Astrocyte (in vitro differentiated cells and primary cell): ENCODE results near the gene CPA2. TPM values are rescaled to one million over a fixed set of nuclear protein-coding genes. Genes with fewer than 3 reads are reported as not detected.

Experiments
- DNase-seq: peaks from one replicate; pipeline ENCODE4 v3.0.0-alpha.2; 2010; ENCODE audit warnings: low read depth
- FAIRE-seq: peaks from 2 replicates; lab custom pipeline; 2011; peaks lifted over from hg19 to GRCh38; lab: Jason Lieb, UNC
- H2AFZ ChIP-seq: 2 replicates; pipeline ENCODE4 v1.6.0; 2012; ENCODE audit warnings: low read depth, low read length, inconsistent platforms
- H3K27ac ChIP-seq: 2 replicates; pipeline ENCODE4 v1.5.1; 2011; ENCODE audit warnings: low read depth, low read length, inconsistent platforms
- H3K27me3 ChIP-seq: 2 replicates; pipeline ENCODE4 v1.6.0; 2011; ENCODE audit warnings: low read length, inconsistent platforms; ENCODE audit not compliant: insufficient read depth
- H3K36me3 ChIP-seq: 2 replicates; pipeline ENCODE4 v1.5.1; 2011; ENCODE audit warnings: low read length, inconsistent platforms; ENCODE audit not compliant: insufficient read depth
- H3K4me1 ChIP-seq: 2 replicates; pipeline ENCODE4 v1.5.1; 2011; ENCODE audit warnings: low read length, inconsistent platforms; ENCODE audit not compliant: insufficient read depth
- H3K4me2 ChIP-seq: 2 replicates; pipeline ENCODE4 v1.6.0; 2012; ENCODE audit warnings: low read length, inconsistent platforms
- H3K4me3 ChIP-seq: 2 replicates; pipeline ENCODE4 v1.5.1; 2011; ENCODE audit warnings: low read depth, mild to moderate bottlenecking, low read length, inconsistent platforms; ENCODE audit not compliant: insufficient read depth
- H3K79me2 ChIP-seq: 2 replicates; pipeline ENCODE4 v1.6.0; 2012; ENCODE audit warnings: mild to moderate bottlenecking, low read length, inconsistent platforms; ENCODE audit not compliant: insufficient read depth
- H3K9ac ChIP-seq: 2 replicates; pipeline ENCODE4 v1.6.0; 2012; ENCODE audit warnings: mild to moderate bottlenecking, low read length, inconsistent platforms
- H3K9me3 ChIP-seq: 2 replicates; pipeline ENCODE4 v1.5.1; 2012; ENCODE audit warnings: low read depth, mild to moderate bottlenecking, low read length, inconsistent platforms; ENCODE audit not compliant: insufficient read depth
- H4K20me1 ChIP-seq: 2 replicates; pipeline ENCODE4 v1.6.0; 2012; ENCODE audit warnings: low read length, inconsistent platforms; ENCODE audit not compliant: insufficient read depth
- H3K27ac Mint-ChIP-seq: one replicate; pipeline ENCODE4 v1.8.0; 2021; ENCODE audit warnings: mild to moderate bottlenecking, mixed read lengths; ENCODE audit not compliant: unreplicated experiment
- H3K27me3 Mint-ChIP-seq: one replicate; pipeline ENCODE4 v1.8.0; 2021; ENCODE audit warnings: low read depth, mixed read lengths; ENCODE audit not compliant: unreplicated experiment
- H3K36me3 Mint-ChIP-seq: one replicate; pipeline ENCODE4 v1.8.0; 2021; ENCODE audit warnings: low read depth, mixed read lengths; ENCODE audit not compliant: unreplicated experiment
- H3K4me1 Mint-ChIP-seq: one replicate; pipeline ENCODE4 v1.8.0; 2021; ENCODE audit warnings: low read depth, mixed read lengths; ENCODE audit not compliant: unreplicated experiment
- H3K4me3 Mint-ChIP-seq: one replicate; pipeline ENCODE4 v1.8.0; 2021; ENCODE audit warnings: mild to moderate bottlenecking, moderate library complexity, mixed read lengths; ENCODE audit not compliant: unreplicated experiment
- H3K9me3 Mint-ChIP-seq: one replicate; pipeline ENCODE4 v1.8.0; 2021; ENCODE audit warnings: mild to moderate bottlenecking, mixed read lengths; ENCODE audit not compliant: unreplicated experiment
- EZH2 ChIP-seq: IDR thresholded peaks from 2 replicates; pipeline ENCODE4 v1.6.1; 2012; ENCODE audit warnings: mild to moderate bottlenecking, low read length, inconsistent platforms; ENCODE audit not compliant: insufficient read depth
- total RNA-seq: library from RNA; stranded (reverse); gene quantifications from 2 replicates; pipeline ENCODE4 v1.2.1, GENCODE V29; 2021
- TF ChIP-seq, protein P1 (sequence below): IDR thresholded peaks from 2 replicates; pipeline ENCODE4 v1.5.1; 2011; ENCODE audit warnings: low read depth, mild to moderate bottlenecking, inconsistent platforms, low read length, moderate library complexity; ENCODE audit not compliant: insufficient read depth

The CPA2 gene
- total RNA-seq, 1 donor from 2014 or later: not detected

DNA sequence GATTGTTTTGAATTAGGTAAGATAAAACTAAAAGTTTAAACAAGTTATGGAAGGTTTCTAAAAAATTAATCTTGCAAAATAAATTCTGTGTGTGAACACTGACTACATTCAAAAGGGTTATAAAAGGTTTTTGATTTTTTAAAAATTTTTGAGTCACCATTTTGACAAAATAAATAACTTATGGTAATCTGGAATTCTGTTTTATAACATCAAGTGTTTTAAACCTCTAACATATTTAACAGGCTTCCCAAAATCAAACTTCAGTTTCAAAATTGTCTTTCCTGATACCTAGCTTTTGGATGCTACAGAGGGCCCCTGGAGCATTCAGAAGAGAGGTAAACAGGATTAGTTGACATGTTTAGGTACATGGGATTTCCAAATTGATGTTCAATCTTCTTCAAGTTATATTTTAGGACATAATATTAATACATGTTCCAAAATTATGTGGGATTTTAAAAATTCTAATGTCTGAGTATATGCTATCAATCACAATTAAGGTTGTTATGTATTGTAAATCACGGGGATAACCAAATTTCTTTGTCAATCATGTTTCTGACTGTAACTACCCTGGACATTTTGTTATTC, 8.1 kb upstream of the CPA2 start:
- Mint-ChIP-seq H3K4me1 (no peaks in the 10 kb centered on the region), H3K4me3 (no peak overlapping the region), H3K27me3 (peaks cover 2% of the 10 kb centered on the region), H3K27ac (no peak overlapping the region), H3K36me3 (peaks cover 2% of the 10 kb centered on the region), H3K9me3 (peaks cover 19% of the 10 kb centered on the region)
- Histone ChIP-seq H3K9me3 (peaks cover 12% of the 10 kb centered on the region), H3K4me1 (no peaks in the 10 kb centered on the region), H3K4me2 (no peak overlapping the region), H3K4me3 (no peak overlapping the region), H2AFZ (no peak overlapping the region), H3K27ac (no peak overlapping the region), H3K9ac (no peak overlapping the region), H3K79me2 (no peaks in the 10 kb centered on the region), H3K27me3 (no peaks in the 10 kb centered on the region), H4K20me1 (no peaks in the 10 kb centered on the region), H3K36me3 (no peaks in the 10 kb centered on the region)
- DNase-seq (no peak), FAIRE-seq (no peak)
- TF ChIP-seq EZH2: no peak
- TF ChIP-seq, protein P1, sequence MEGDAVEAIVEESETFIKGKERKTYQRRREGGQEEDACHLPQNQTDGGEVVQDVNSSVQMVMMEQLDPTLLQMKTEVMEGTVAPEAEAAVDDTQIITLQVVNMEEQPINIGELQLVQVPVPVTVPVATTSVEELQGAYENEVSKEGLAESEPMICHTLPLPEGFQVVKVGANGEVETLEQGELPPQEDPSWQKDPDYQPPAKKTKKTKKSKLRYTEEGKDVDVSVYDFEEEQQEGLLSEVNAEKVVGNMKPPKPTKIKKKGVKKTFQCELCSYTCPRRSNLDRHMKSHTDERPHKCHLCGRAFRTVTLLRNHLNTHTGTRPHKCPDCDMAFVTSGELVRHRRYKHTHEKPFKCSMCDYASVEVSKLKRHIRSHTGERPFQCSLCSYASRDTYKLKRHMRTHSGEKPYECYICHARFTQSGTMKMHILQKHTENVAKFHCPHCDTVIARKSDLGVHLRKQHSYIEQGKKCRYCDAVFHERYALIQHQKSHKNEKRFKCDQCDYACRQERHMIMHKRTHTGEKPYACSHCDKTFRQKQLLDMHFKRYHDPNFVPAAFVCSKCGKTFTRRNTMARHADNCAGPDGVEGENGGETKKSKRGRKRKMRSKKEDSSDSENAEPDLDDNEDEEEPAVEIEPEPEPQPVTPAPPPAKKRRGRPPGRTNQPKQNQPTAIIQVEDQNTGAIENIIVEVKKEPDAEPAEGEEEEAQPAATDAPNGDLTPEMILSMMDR: no peak

DNA sequence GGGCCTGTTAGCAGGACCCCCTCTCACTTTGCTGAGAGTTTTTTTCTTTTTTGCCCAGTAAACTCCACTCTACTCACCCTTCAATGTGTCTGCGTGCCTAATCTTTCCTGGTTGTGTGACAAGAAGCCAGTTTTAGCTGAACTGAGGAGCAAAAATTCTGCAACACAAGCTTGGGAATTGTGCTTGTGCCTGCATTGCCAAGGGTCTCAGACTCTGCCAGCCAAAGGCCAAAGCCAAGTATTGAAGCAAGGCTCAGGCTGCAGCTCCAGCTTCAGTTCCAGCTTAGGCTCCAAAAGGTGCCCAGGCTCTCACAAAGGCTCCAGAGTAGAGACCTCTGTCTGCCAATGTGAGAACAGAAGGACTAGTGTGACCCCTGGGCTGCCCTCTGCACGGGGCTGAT, 4.2 kb upstream of the CPA2 start:
- Histone ChIP-seq H3K27me3 (no peaks in the 10 kb centered on the region), H4K20me1 (no peaks in the 10 kb centered on the region), H3K4me3 (no peak overlapping the region), H2AFZ (no peak overlapping the region), H3K27ac (no peak overlapping the region), H3K9ac (no peak overlapping the region), H3K4me2 (no peak overlapping the region), H3K9me3 (peaks cover 10% of the 10 kb centered on the region), H3K4me1 (no peaks in the 10 kb centered on the region), H3K79me2 (no peaks in the 10 kb centered on the region), H3K36me3 (no peaks in the 10 kb centered on the region)
- peaks cover 8% of the 10 kb centered on the region for H3K9me3 Mint-ChIP-seq
- DNase-seq: no peak
- no peak overlapping the region for H3K4me3 Mint-ChIP-seq
- no peak for FAIRE-seq
- H3K36me3 Mint-ChIP-seq: peaks cover 2% of the 10 kb centered on the region
- peaks cover 3% of the 10 kb centered on the region for H3K4me1 Mint-ChIP-seq
- TF ChIP-seq, protein P1: no peak
- no peaks in the 10 kb centered on the region for H3K27me3 Mint-ChIP-seq
- H3K27ac Mint-ChIP-seq: no peak overlapping the region

DNA sequence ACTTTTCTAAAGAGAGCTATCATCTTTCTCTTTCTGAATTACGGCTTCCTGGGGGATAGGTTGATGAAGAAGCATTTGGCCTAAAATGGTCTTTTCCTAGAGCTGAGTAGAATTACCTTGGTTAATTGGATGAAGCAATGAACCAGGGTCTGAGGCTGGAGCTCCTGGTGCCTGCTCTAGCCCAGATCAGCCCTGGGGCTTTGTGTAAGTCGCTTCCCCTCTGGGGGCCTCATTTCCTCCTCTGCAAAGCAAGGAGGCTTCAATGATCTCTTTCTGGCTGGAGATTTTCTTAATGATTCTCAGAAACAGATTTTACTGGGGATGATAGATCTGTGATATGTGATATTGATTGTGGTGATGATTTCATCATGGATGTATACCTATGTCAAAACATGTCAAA, 3.5 kb upstream of the CPA2 start:
- H3K36me3 Mint-ChIP-seq: peaks cover 2% of the 10 kb centered on the region
- DNase-seq (no peak), FAIRE-seq (no peak)
- Histone ChIP-seq H3K79me2 (no peaks in the 10 kb centered on the region), H2AFZ (no peak overlapping the region), H3K4me1 (no peaks in the 10 kb centered on the region), H3K9ac (no peak overlapping the region), H3K27ac (no peak overlapping the region), H3K4me2 (no peak overlapping the region), H3K9me3 (peaks cover 8% of the 10 kb centered on the region), H4K20me1 (no peaks in the 10 kb centered on the region), H3K36me3 (no peaks in the 10 kb centered on the region), H3K4me3 (no peak overlapping the region), H3K27me3 (no peaks in the 10 kb centered on the region)
- TF ChIP-seq, protein P1: no peak
- TF ChIP-seq EZH2: no peak
- no peak overlapping the region for H3K27ac Mint-ChIP-seq
- H3K4me3 Mint-ChIP-seq: no peak overlapping the region
- H3K27me3 Mint-ChIP-seq: no peaks in the 10 kb centered on the region
- H3K9me3 Mint-ChIP-seq: peaks cover 7% of the 10 kb centered on the region
- peaks cover 3% of the 10 kb centered on the region for H3K4me1 Mint-ChIP-seq
